ENCODE measurements around the gene PPY.
A peak's percentile ranks its signal among the peaks of the same experiment; 100 is the strongest.
"Not testable (repeated sequence)": the region's sequence is repeated elsewhere in the genome, so short reads cannot be mapped to it uniquely, and the experiment has no call there.

The PPY gene

GRCh38 chr17:43962479-43962878 lies 20.2 kb upstream of the PPY start:
- no peak for DNase-seq

- DNase-seq: no peak
Measured at GRCh38 chr17:43961954-43962353, 19.7 kb upstream of the PPY start.

GRCh38 chr17:43961292-43961691 lies 19.0 kb upstream of the PPY start:
- DNase-seq: not testable (repeated sequence)

- peak; percentile 77 for DNase-seq
Measured at GRCh38 chr17:43958748-43959352, 16.6 kb upstream of the PPY start.

- DNase-seq: no peak
Measured at GRCh38 chr17:43956222-43956621, 13.9 kb upstream of the PPY start.

GRCh38 chr17:43953746-43954145 lies 11.5 kb upstream of the PPY start, which contains the start of gene PYY:
Gene PYY, minus strand, starts transcription at chr17:43953940. Its CDS starts 457 bp downstream, at chr17:43953483.
- no peak for DNase-seq

- no peak for DNase-seq
Measured at GRCh38 chr17:43952724-43953666, 10.7 kb upstream of the PPY start.

- no peak for DNase-seq
Measured at GRCh38 chr17:43952351-43952723, 10.1 kb upstream of the PPY start.

GRCh38 chr17:43951750-43952149 lies 9.5 kb upstream of the PPY start:
- DNase-seq: no peak

GRCh38 chr17:43950554-43950953 lies 8.3 kb upstream of the PPY start:
- DNase-seq: no peak

- DNase-seq: peak; percentile 29
Measured at GRCh38 chr17:43949781-43950180, 7.5 kb upstream of the PPY start.

GRCh38 chr17:43946781-43947180 lies 4.5 kb upstream of the PPY start:
- DNase-seq: no peak

GRCh38 chr17:43945074-43945829 lies 3.0 kb upstream of the PPY start:
- peak; percentile 20 for DNase-seq

- peak; percentile 25 for DNase-seq
Measured at GRCh38 chr17:43940630-43941029, 1.6 kb downstream of the PPY start.

GRCh38 chr17:43939886-43940285 lies 2.4 kb downstream of the PPY start:
- no peak for DNase-seq

- DNase-seq: not testable (repeated sequence)
Measured at GRCh38 chr17:43939452-43939851, 2.8 kb downstream of the PPY start.

- no peak for DNase-seq
Measured at GRCh38 chr17:43938838-43939182, 3.5 kb downstream of the PPY start.

GRCh38 chr17:43936434-43936833 lies 5.8 kb downstream of the PPY start:
- peak; percentile 82 for DNase-seq

- DNase-seq: peak; percentile 12
Measured at GRCh38 chr17:43935926-43936261, 6.4 kb downstream of the PPY start.

GRCh38 chr17:43935204-43935925 lies 6.9 kb downstream of the PPY start:
- DNase-seq: no peak

GRCh38 chr17:43932923-43933322 lies 9.4 kb downstream of the PPY start:
- DNase-seq: no peak

- no peak for DNase-seq
Measured at GRCh38 chr17:43932357-43932756, 9.9 kb downstream of the PPY start.

- no peak for DNase-seq
Measured at GRCh38 chr17:43931062-43931571, 11.2 kb downstream of the PPY start.

All from HCEC 1CT (cell line).